ENCODE measurements around the gene CD58. TPM values are rescaled to one million over a fixed set of nuclear protein-coding genes. Genes with fewer than 3 reads are reported as not detected.

CD58 gene
- total RNA-seq, 1 donor from 2014 or later, result 19.6 TPM

GRCh38 chr1:116561563-116561962 is 9.3 kb downstream of the CD58 start:
- Mint-ChIP-seq H3K4me3 (ENCODE audit: unreplicated experiment) (no peak overlapping the region), H3K27ac (ENCODE audit: unreplicated experiment) (no peak overlapping the region), H3K9me3 (ENCODE audit: low read depth) (peaks cover 10% of the 10 kb centered on the region), H3K36me3 (ENCODE audit: low read depth) (peaks cover 10% of the 10 kb centered on the region), H3K4me1 (ENCODE audit: low read depth) (peaks cover 9% of the 10 kb centered on the region), H3K27me3 (ENCODE audit: low read depth) (no peaks in the 10 kb centered on the region)
- TF ChIP-seq CTCF (IDR thresholded peaks at IDR 0.05), result no peak
- no peak for DNase-seq (ENCODE audit: low spot score)

GRCh38 chr1:116560704-116561490 is 9.9 kb downstream of the CD58 start:
- TF ChIP-seq CTCF (IDR thresholded peaks at IDR 0.05), result no peak
- no peak overlapping the region for H3K27ac Mint-ChIP-seq (ENCODE audit: unreplicated experiment)
- peaks cover 10% of the 10 kb centered on the region for H3K36me3 Mint-ChIP-seq (ENCODE audit: low read depth)
- peaks cover 10% of the 10 kb centered on the region for H3K9me3 Mint-ChIP-seq (ENCODE audit: low read depth)
- H3K4me1 Mint-ChIP-seq (ENCODE audit: low read depth), result peaks cover 6% of the 10 kb centered on the region
- DNase-seq (ENCODE audit: low spot score), result no peak
- H3K27me3 Mint-ChIP-seq (ENCODE audit: low read depth), result no peaks in the 10 kb centered on the region
- H3K4me3 Mint-ChIP-seq (ENCODE audit: unreplicated experiment), result no peak overlapping the region

GRCh38 chr1:116559304-116559761 is 11.5 kb downstream of the CD58 start:
- Mint-ChIP-seq H3K4me3 (ENCODE audit: unreplicated experiment) (no peak overlapping the region), H3K27ac (ENCODE audit: unreplicated experiment) (no peak overlapping the region), H3K9me3 (ENCODE audit: low read depth) (peaks cover 9% of the 10 kb centered on the region), H3K36me3 (ENCODE audit: low read depth) (peaks cover 6% of the 10 kb centered on the region), H3K27me3 (ENCODE audit: low read depth) (no peaks in the 10 kb centered on the region), H3K4me1 (ENCODE audit: low read depth) (peaks cover 13% of the 10 kb centered on the region)
- TF ChIP-seq CTCF (IDR thresholded peaks at IDR 0.05), result no peak
- no peak for DNase-seq (ENCODE audit: low spot score)

- Mint-ChIP-seq H3K9me3 (ENCODE audit: low read depth) (peaks cover 3% of the 10 kb centered on the region), H3K36me3 (ENCODE audit: low read depth) (peaks cover 3% of the 10 kb centered on the region), H3K4me1 (ENCODE audit: low read depth) (peaks cover 16% of the 10 kb centered on the region), H3K27ac (ENCODE audit: unreplicated experiment) (no peak overlapping the region), H3K27me3 (ENCODE audit: low read depth) (no peaks in the 10 kb centered on the region), H3K4me3 (ENCODE audit: unreplicated experiment) (no peak overlapping the region)
- no peak for DNase-seq (ENCODE audit: low spot score)
- no peak for TF ChIP-seq CTCF (IDR thresholded peaks at IDR 0.05)
Measured at GRCh38 chr1:116558571-116558970, 12.3 kb downstream of the CD58 start.

- TF ChIP-seq CTCF (IDR thresholded peaks at IDR 0.05), result no peak
- Mint-ChIP-seq H3K4me3 (ENCODE audit: unreplicated experiment) (no peak overlapping the region), H3K4me1 (ENCODE audit: low read depth) (peaks cover 20% of the 10 kb centered on the region), H3K27ac (ENCODE audit: unreplicated experiment) (no peak overlapping the region), H3K9me3 (ENCODE audit: low read depth) (peaks cover 3% of the 10 kb centered on the region), H3K27me3 (ENCODE audit: low read depth) (no peaks in the 10 kb centered on the region), H3K36me3 (ENCODE audit: low read depth) (peaks cover 3% of the 10 kb centered on the region)
- DNase-seq (ENCODE audit: low spot score), result no peak
Measured at GRCh38 chr1:116558140-116558549, 12.7 kb downstream of the CD58 start.

Measured in chondrocyte (in vitro differentiated cells).